ENCODE results near the gene FLRT3.

- TF ChIP-seq GATA3 (IDR thresholded peaks at IDR 0.05; ENCODE audit: low read depth, low read length) (no peak), GATA2 (IDR thresholded peaks at IDR 0.05; ENCODE audit: low read depth, low read length) (no peak)
Observed at GRCh38 chr20:14304472-14304871, 32.9 kb downstream of the FLRT3 start.
